SK-N-MC (cell line): ENCODE measurements around the gene GABRD.

Experiments
- DNase-seq: peaks from one replicate; pipeline ENCODE4 v3.0.0-alpha.2; 2011; ENCODE audit warnings: low read depth, low spot score
- H3K27ac ChIP-seq: fragments of 200-600 bp; sonication (generic); 2 replicates; pipeline ENCODE4 v1.5.1; 2016; ENCODE audit warnings: mixed run types
- H3K36me3 ChIP-seq: fragments of 200-600 bp; sonication (generic); 2 replicates; pipeline ENCODE4 v1.6.1; 2017; ENCODE audit warnings: antibody characterized with exemption, low read length, mixed read lengths; ENCODE audit not compliant: insufficient read depth
- H3K4me3 ChIP-seq: fragments of 200-600 bp; sonication (generic); 2 replicates; pipeline ENCODE4 v1.5.1; 2016
- H3K9ac ChIP-seq: fragments of 200-600 bp; sonication (generic); 2 replicates; pipeline ENCODE4 v1.8.0; 2017; ENCODE audit warnings: mixed run types, mixed read lengths; ENCODE audit not compliant: insufficient read length
- H3K9me3 ChIP-seq: fragments of 200-600 bp; sonication (generic); 2 replicates; pipeline ENCODE4 v1.6.1; 2017; ENCODE audit warnings: low read depth, mild to moderate bottlenecking, antibody characterized with exemption, low read length, moderate library complexity, mixed read lengths
- EZH2 ChIP-seq: fragments of 200-600 bp; sonication (generic); IDR thresholded peaks from one replicate; pipeline ENCODE4 v1.6.1; 2017; ENCODE audit warnings: antibody characterized with exemption
- FOXP2 ChIP-seq: optimal IDR thresholded peaks from 2 replicates; pipeline ENCODE3; 2011; ENCODE audit warnings: mild to moderate bottlenecking, moderate library complexity; ENCODE audit not compliant: insufficient read depth; ENCODE audit errors: extremely low read length, control extremely low read depth
- POLR2AphosphoS5 ChIP-seq: IDR thresholded peaks from 2 replicates; pipeline ENCODE4 v1.6.1; 2012; ENCODE audit warnings: mild to moderate bottlenecking, low read depth, low read length, borderline replicate concordance

The GABRD gene

DNA sequence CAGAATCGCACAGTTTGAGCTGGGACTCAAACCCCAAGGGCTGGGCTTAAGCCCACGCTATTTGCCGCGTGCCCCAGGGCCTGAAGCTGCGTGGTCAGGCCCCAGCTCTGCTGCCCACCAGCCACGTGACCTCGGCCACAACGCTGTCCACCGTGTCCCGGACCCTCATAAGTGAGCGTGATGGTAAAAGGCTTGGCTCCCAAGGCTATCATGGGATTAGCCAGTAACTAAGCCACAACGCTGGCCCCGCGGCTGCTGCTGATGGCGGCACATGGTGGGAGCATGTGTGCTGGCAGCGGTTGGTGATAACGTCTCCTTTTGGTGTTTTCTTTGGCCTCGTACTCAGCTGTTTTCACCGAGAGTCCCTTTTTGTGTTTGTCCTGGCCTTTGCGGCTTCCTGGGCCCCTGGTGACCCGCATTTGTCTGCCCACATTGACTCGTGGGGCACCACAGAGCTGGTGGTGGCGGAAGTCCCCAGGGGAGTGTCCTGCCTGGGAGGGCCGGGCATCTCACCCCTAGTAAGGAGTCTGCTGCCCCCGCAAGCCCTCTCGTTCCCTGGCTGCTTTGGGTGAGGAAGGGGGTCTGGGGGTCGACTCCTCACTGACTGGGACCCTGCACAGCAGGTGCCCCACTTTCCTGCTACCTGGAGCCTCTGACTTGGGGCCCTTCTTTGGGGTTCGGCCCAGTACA lies 60.4 kb downstream of the GABRD start:
- no peak for TF ChIP-seq POLR2AphosphoS5
- TF ChIP-seq FOXP2: no peak
- no peak for TF ChIP-seq EZH2
- Histone ChIP-seq H3K9ac (no peak overlapping the region), H3K9me3 (peaks cover 3% of the 10 kb centered on the region; the same call in 1 of the 2 replicates), H3K36me3 (no peaks in the 10 kb centered on the region), H3K4me3 (no peak overlapping the region), H3K27ac (no peak overlapping the region)
- no peak for DNase-seq

DNA sequence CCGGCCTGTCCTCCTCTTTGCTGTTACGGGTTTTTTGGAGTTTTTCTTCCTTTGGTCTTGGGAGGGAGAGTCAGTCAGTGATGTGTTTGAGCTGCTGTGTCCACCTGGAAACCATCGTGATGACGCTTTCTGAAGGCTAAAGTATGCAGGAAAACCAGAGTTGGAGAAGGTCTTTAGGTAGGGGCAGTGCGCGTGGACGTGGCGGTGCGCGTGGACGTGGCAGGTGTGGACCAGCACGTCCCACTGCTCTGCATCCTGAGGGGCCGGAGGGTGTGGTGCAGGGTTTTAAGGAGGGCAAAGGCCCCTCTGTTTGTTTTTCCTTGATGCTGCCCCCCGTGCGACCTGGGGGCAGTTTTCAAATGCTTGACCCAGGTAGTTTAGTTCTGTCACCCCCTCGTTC lies 61.0 kb downstream of the GABRD start:
- no peak for DNase-seq
- H3K9me3 ChIP-seq: peaks cover 3% of the 10 kb centered on the region; the same call in 1 of the 2 replicates
- no peak overlapping the region for H3K4me3 ChIP-seq
- no peak for TF ChIP-seq FOXP2
- no peak for TF ChIP-seq POLR2AphosphoS5
- TF ChIP-seq EZH2: no peak
- H3K27ac ChIP-seq: no peak overlapping the region
- H3K9ac ChIP-seq: no peak overlapping the region
- H3K36me3 ChIP-seq: no peaks in the 10 kb centered on the region
